ENCODE measurements around the gene TTC16.

The TTC16 gene

DNA sequence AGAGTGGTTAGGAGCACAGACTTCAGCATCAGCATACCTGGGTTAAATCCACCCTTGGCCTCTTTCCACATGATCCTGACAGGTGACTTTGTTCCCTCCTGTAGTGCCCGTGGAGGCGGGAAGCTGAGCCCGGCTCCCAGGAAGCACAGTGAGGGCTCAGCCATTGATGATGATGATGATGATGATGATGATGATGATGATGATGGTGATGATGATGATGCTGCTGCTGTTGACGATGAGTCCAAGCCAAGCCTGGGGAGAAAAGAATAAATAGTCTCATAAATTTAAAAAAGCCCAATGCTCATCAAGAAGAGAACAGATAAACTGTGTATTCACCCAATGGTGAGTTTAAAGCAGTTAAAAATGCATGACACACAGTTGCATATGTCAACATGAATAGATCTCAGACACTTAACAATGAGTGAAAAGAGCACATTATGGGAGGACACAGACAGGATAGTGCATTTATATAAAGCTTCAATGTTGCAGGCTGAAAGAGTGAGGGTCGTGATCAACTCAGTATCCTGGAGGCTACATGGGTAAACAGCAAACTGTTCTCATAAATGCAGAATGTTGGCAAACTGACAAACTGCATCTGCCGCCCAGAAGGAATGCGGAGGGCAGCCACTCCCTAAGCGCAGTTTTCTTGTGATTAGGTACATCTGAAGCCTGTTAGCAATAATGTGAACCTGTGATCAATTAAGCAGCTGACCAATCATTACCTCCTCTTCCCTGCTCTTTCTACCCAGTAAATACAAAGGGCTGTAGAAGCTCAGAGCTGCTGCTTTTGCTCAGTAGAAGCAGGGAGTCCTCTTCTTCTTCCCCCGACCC, 20.8 kb upstream of the TTC16 start:
- in situ Hi-C loops (cut with MboI; ENCODE audit: low pct_unique_long_range_greater_than_20kb, low sequenced_read_pairs), result no loop called here

DNA sequence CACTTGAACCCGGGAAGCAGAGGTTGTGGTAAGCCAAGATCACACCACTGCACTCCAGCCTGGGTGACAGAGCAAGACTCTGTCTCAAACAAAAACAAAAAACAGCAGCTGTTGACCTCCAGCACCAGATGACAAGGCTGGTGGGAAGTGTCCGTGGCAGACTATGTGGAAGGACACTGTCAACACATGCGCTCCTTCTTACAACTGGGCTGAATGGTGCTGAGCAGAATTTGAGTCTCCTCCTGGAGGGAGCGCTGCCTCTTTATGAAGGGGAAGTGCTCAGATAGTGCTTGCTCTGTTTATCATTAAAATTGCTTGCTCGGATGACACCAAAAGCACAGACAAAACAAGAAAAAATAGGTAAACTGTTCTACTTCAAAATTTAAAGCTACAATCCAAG, 18.3 kb upstream of the TTC16 start:
- in situ Hi-C loops (cut with MboI; ENCODE audit: low pct_unique_long_range_greater_than_20kb, low sequenced_read_pairs), result no loop called here
- no peak for DNase-seq

More for the DNA sequence above, 20.8 kb upstream of the TTC16 start:
- DNase-seq, result no peak

DNA sequence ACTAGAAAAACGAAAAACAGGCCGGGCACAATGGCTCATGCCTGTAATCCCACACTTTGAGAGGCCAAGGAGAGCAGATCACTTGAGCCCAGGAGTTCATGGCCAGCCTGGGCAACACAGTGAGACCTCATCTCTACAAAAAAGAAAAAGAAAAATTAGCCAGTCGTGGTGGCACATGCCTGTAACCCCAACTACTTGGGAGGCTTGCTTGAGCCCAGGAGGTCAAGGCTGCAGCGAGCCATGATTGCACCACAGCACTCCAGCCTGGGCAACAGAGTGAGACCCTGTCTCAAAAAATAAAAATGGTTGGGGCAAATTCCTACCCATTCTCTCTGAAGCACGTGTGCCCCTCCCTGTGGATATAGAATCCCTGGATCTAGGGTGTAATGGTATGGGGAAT, 17.5 kb upstream of the TTC16 start:
- no peak for DNase-seq

DNA sequence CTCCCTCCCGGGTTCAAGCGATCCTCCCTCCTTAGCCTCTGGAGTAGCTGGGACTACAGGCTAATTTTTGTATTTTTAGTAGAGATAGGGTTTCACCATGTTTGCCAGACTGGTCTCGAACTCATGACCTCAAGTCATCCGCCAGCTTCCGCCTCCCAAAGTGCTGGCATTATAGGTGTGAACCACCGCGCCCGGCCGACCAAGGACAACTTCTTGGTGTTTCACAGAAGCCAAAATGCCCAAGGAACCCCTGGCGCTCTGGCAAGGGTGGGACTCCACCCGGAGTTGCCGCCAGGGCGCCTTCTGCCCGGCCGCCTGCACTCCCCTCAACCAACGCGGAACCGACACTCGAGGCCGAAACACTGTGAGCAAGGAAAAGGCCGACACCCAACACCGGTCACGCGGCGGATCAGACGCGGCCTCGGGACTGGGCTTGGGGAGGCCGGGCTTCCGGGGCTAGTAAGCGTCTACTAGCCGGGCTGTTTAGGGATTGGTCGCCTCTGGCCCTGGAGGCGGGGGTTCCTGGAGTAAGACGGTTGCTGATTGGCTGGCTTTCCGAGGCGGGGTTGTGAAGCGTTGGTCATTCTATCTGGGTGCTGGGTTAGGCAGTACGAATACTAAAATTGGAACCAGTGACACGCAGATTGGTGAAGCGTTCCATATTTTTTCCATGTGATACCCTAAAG, 16.8 kb upstream of the TTC16 start:
- DNase-seq, result no peak
- in situ Hi-C loops (cut with MboI; ENCODE audit: low pct_unique_long_range_greater_than_20kb, low sequenced_read_pairs), result no loop called here

More for the DNA sequence above, 17.5 kb upstream of the TTC16 start:
- in situ Hi-C loops (cut with MboI; ENCODE audit: low pct_unique_long_range_greater_than_20kb, low sequenced_read_pairs), result no loop called here

DNA sequence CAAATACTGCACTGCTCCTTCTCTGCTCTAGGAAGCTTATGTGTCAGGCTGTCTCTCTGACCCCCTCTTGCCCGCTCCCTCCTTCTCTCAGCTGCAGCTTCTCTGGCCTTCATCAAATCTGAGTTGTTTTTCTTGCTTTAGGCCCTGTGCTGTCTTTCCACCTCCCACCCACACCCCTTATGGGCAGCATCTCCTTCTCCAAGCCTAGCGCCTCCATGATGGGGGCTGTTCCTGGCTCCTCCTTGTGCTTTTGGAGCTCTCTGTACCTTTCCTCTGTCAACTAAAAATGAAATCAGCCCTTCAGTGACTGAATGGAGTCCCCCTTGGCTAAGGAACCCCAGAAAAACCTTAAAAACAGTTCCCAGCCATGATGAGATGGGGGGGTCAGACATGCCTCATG, 15.7 kb upstream of the TTC16 start:
- DNase-seq, result no peak
- in situ Hi-C loops (cut with MboI; ENCODE audit: low pct_unique_long_range_greater_than_20kb, low sequenced_read_pairs), result no loop called here

DNA sequence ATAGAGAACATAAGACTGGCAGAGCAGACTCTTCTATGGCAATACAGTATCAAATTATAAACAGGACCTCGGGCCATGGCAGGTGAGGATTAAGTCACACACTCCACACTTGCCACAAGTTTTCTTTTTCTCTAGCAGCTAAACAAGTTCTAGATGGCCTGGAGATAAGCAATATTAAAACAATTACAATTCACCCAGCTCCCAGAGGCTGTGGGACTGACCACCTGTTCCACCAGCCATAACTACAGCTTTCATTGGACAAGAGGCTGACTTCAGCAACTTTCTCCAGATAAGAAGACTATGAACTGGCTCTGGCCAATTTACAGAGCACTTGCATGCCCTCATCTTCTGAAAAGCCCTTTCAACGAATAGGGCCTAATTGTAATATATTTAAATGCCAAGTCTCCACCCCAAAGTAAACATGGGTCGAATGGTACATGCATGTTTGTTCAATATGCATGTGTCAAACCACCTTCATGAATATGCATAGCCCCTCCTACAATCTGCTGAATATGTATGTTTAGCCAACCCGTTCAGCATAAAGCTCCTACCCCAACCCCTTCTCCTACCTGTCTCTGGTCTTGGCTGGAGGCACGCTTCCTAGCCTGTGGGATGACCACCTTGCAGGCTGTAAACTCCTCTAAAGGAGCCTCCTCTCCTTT, 15.2 kb upstream of the TTC16 start:
- in situ Hi-C loops (cut with MboI; ENCODE audit: low pct_unique_long_range_greater_than_20kb, low sequenced_read_pairs), result no loop called here
- no peak for DNase-seq

DNA sequence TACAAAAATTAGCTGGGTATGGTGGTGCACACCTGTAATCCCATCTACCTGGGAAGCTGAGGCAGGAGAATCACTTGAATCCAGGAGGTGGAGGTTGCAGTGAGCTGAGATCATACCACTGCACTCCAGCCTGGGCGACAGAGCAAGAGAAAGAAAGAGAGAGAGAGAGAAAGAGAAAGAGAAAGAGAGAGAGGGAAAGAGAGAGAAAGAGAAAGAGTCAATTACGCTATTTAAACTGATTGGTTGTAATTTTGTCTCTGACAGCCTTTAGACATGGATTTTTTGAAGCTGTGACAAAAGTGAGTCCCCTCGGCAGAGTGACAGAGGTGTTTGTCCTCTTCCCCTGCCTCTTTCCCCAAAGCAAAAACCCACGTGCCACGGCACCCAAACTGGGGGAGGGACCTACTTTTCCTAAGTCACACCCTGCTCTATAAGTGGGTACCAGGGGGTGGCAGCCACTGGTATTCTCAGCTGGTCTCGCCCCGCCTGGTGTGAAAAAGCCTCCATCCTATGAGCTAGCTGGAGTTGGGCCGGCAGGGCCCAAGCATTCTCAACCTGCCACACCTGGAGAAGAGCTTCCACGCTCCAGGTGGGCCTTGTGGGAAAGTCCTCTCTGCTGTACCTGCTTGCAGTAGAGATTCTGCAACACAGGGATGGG, 12.5 kb upstream of the TTC16 start:
- no peak for DNase-seq
- in situ Hi-C loops (cut with MboI; ENCODE audit: low pct_unique_long_range_greater_than_20kb, low sequenced_read_pairs), result no loop called here

DNA sequence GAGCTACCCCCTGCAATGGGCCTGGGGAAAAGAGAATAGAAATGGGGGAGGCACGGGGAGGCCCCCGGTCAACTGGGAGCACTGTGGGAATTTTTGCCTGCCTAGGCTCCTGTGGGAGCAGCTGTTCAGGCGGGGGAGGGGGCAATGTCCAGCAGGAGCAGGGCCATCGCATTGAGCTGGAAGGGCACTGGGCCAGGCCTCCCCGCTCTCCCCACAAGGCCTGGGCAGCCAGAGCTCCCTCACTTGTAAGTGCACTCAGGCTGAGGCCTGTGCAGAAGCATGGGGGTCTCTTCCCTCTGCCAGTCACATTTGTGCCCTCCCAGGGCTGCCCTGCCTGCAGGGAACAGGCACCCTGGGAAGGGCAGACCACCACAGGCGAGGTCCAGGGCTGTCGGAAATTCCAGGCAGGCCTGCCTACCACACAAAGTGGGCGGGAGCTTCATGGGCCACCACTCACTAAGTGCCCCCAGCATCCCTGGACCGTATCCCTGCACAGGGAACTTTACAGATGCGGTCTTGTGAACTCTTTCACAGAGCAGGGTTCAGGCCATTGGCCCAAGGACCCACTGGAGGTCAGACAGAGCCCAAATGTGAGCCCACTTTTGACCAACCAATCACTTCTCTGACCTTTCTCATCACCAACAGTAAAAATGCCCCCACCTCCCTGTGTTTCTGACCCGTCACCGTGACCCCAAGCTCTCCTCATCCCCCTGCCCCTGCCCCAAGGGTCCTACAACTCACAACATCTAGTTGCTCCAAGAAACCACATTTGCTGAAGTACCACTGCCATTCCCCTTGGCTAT, 10.1 kb upstream of the TTC16 start:
- in situ Hi-C loops (cut with MboI; ENCODE audit: low pct_unique_long_range_greater_than_20kb, low sequenced_read_pairs), result no loop called here
- DNase-seq, result no peak

DNA sequence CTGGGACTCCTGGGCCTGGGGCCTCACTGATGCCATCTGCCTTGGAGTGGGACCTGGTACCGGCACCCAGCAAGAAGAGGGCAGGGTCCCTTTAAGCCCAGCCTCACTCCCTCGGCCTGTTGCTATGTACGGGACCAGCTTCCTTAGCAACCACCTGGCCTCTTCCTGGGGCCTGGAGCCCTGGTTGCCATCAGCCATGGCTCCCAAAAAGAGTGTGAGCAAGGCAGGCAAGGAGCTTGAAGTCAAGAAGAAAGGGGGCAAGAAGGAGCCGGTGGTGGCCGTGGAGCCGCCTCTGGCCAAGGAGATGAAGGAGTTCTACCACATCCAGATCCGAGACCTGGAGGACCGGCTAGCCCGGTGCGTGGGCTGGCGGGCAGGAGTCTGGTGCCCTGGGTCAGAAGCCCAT, 9.0 kb upstream of the TTC16 start, which contains the start of gene CFAP157:
Gene CFAP157, plus strand, starts transcription at position 153 of the 406 bp plus-strand sequence. Its CDS starts 44 bp downstream, at position 197.
- peak; percentile 28 for DNase-seq

DNA sequence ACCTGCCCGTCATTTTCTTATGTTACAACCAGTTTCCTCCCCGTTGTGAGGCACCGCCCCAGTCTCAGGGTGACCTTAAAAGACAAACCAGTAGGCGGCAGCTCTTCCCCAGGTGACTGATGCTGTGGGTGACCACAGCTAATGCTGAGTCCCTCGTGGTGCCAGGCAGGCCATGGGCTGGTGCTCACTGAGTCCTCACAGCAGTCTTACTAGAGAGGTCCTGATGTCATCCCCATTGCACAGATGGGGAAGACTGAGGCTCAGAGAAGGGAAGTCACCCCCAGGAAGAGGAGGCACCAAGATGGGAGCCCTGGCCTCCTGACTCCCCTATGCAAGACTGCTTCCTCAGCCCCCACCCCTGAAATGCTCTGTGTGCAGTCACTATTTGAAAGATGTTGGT, 8.1 kb upstream of the TTC16 start:
- in situ Hi-C loops (cut with MboI; ENCODE audit: low pct_unique_long_range_greater_than_20kb, low sequenced_read_pairs), result no loop called here

More for the DNA sequence above, 9.0 kb upstream of the TTC16 start, which contains the start of gene CFAP157:
- in situ Hi-C loops (cut with MboI; ENCODE audit: low pct_unique_long_range_greater_than_20kb, low sequenced_read_pairs), result no loop called here

DNA sequence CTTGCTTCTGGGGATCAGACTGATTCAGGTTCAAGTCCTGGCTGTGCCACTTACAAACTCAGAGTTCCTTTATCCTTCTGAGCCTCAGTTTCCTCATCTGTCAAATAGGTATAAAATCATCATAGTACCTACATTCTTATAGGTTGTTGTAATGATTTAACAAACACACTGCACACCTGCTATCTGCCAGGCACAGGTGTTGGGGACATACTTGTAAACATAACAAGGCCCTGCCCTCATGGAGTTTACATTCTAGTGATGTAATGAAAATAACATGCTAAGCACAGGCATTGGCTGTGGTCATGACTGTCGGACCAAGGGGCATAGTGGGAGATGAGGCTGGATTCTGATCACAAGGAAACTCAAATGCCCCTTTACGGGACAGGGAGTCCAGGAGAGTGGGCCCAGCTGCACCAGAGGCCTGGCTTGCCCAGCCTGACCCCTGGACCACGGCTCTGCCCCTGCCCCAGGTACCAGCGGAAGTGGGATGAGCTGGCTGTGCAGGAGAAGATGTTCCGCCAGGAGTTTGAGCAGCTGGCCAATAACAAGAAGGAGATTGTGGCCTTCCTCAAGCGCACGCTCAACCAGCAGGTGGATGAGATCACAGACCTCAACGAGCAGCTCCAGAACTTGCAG, 6.8 kb upstream of the TTC16 start:
- in situ Hi-C loops (cut with MboI; ENCODE audit: low pct_unique_long_range_greater_than_20kb, low sequenced_read_pairs), result no loop called here
- DNase-seq, result no peak

More for the DNA sequence above, 8.1 kb upstream of the TTC16 start:
- DNase-seq, result no peak

DNA sequence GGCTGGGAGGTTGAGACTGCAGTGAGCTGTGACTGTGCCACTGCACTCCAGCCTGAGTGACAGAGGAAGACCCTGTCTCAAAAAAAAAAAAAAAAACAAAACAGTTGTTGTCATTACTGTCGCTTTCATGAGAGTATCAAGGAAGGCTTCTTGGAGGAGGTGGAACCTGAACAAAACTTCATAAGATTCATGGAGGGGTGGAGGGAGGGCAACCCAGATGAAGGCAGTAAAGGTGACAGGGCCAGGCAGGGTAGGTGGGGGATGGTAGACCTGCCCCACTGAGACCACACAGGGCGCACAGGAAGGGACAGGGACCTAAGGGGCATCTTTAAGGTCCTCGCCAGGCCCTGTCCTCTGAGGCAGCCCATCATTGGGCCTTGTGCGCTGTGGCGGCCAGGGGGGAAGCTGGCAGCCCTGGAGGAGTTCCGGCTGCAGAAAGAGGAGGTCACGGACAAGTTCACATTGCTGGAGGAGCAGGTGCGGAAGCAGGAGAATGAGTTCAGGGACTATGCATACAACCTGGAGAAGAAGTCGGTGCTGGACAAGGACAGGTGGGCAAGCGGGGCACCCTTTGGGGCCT, 5.6 kb upstream of the TTC16 start:
- DNase-seq, result no peak
- in situ Hi-C loops (cut with MboI; ENCODE audit: low pct_unique_long_range_greater_than_20kb, low sequenced_read_pairs), result no loop called here

DNA sequence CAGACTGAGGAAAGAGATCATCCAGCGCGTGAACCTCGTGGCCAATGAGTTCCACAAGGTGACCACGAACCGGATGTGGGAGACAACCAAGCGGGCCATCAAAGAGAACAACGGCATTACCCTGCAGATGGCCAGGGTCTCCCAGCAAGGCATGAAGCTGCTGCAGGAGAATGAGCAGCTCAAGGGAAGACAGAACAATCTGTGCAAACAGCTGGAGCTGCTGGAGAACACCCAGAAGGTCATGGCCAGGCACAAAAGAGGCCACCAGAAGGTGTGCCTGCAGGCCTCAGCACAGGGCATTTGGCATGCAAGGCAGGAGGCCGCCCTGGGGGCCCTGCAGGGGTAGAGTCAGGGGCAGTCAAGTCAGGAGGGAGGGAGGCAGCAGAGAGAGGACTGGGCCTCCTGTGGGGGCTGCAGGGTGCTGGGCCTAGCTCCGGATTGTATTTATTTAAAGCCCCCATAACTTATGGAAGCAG, 4.6 kb upstream of the TTC16 start:
- in situ Hi-C loops (cut with MboI; ENCODE audit: low pct_unique_long_range_greater_than_20kb, low sequenced_read_pairs), result no loop called here
- peak; percentile 70 for DNase-seq

DNA sequence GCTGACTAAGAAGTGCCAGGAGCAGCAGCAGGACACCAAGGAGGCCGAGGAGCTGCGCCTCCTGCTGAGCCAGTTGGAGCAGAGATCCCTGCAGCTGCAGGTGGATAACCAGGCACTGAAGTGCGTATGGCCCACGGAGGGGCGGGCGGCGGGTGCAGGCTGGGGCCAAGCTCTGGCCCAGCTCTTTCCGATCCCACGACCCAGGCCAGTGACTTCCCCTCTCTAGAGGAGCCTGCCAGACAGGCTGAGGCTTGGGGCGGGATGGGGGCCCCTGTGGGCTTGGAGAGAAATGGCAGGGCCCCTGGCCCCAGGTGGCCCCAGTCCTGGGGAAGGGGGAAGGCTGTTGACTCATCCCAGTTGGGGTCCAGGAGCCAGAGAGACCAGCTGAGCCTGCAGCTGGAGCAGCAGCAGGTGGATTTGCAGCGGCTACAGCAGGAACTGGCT, 4.0 kb upstream of the TTC16 start:
- peak; percentile 31 for DNase-seq
- in situ Hi-C loops (cut with MboI; ENCODE audit: low pct_unique_long_range_greater_than_20kb, low sequenced_read_pairs), result no loop called here

DNA sequence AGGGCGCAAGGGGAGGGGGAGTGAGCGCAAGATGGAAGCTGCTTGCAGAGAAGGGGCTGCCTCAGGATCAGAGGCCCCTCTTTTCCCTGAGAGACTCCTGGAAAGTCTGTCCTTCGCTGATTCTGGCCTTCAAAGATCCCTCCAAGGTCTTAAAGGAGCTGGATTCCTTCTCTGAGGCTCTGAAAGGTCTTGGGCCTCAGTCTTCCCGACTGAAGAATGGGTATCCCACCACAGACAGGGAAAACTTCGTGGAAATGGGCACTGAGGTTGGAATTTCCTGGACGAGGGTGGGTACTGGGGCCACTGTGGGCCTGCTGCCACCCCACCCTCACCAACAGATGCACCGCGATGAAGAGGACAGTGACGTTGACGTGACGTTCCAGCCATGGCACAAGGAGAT, 3.5 kb upstream of the TTC16 start:
- DNase-seq, result no peak
- in situ Hi-C loops (cut with MboI; ENCODE audit: low pct_unique_long_range_greater_than_20kb, low sequenced_read_pairs), result no loop called here

DNA sequence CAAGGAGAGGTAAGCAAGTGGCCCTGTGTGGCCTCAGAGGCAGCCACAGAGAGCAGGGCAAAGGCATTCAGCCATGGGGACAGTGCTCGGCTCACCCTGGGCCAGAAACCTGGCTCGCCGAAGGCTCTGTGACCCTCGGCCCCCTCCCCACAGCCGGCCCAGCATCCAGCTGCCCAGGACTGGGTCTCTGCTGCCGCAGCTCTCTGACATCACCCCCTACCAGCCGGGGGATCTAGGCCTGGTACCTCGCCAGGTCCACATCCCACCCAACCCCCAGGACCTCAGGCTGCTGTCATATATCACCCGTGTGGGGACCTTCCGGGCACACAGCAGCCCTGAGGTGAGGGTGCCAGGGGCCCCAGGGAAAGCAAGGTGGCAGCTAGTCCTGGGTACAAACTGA, 3.0 kb upstream of the TTC16 start:
- in situ Hi-C loops (cut with MboI; ENCODE audit: low pct_unique_long_range_greater_than_20kb, low sequenced_read_pairs), result no loop called here
- no peak for DNase-seq

DNA sequence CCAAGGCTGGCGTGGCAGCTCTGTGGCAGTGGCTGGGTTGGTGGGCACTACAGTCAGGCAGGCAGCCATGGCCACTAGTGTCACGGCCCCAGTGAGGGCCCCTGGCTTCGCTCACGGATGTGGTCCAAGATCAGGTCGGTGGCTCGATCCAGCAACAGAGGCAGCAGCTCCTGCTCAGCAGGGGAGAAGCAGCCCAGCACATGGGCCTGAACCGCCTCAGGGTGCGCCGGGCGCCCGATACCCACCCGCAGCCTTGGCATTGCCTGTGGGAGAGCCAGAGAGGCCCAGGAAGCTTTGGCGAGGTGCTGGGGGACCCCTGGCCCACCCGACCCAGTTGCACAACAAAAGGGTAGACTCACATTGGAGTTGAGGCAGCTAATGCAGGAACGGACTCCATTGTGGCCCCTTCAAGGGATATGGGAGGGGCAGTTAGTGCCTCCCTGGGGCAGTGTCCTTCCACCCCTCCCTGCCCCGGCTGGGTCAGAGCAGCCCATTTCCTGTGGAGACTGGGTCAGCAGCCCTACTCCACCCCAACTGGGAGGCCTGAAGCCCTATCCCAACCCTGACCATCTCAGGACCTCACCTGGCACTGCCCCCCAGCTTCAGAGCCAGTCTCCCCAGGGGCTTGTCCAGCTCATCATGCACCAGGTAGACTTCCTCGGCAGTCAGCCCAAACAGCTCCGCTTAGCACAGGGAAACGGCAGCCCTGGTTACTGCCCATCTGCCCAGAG, 1.7 kb upstream of the TTC16 start:
- in situ Hi-C loops (cut with MboI; ENCODE audit: low pct_unique_long_range_greater_than_20kb, low sequenced_read_pairs), result no loop called here
- DNase-seq, result no peak

All from KBM-7 (cell line).